ENCODE data around the gene CLIC3. TPM values are rescaled to one million over a fixed set of nuclear protein-coding genes. Genes with fewer than 3 reads are reported as not detected.

The CLIC3 gene
- total RNA-seq, 2 experiments from 2014 or later: not detected

DNA sequence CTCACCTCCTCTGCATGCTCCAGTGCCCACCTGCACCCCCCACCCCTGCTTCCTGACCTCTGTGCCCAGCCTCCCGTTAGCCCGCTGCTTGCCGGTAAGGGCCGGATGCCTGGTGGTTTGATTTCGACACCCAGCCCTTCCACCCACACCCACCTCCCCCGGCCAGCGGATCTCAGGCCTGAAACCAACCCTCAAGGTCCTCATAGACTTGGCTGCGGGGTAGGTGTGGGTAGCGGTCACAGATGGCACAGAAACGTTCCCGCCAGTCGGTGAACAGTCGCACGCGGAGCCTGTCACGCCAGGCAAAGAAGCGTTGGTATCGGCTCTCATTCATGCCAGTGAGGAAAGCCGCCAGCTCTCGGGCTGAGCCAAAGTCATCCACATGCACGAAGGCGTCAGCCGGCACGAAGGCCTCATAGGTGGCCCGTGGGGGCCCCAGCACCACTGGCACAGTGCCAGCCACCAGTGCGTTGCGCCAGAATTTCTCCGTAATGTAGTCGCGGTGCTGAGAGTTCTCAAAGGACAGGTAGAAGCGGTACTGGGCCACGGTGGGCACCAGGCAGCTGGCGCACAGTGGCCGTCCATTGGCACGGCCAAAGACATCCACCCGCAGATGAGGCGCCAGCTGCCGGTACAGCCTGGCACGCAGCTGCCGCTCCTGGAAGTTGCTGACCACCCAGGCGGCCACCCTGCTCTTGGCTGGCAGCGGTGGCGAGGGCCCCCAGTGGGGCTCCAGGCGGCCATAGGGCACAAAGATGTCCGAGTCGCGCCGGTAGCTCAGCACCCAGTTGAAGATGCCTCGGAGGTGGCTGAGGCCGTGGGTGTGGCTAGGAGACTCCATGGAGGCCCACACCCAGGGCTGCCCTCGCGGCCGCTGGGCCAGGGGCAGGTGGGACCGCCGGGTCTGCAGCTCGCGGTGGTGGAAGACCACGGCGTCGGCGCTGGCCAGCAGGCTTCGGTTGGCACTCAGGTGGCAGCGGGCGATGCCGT, 34.5 kb upstream of the CLIC3 start:
- Mint-ChIP-seq H3K4me3 (peak overlapping the region; percentile 49), H3K9me3 (ENCODE audit: low read depth) (no peaks in the 10 kb centered on the region), H3K27ac (no peak overlapping the region), H3K27me3 (no peaks in the 10 kb centered on the region), H3K4me1 (peaks cover 55% of the 10 kb centered on the region), H3K36me3 (ENCODE audit: low read depth) (no peaks in the 10 kb centered on the region)
- POLR2A ChIA-PET: interaction anchor here (0.8 kb wide), 1 partner anchor 210 kb away, joined by 3 read pairs; the partner anchor contains the start of gene TUBB4B
- intact Hi-C loops (cut with DNase I, micrococcal nuclease): loop anchor here in 1 of 2 experiments (10.0 kb wide), 1 partner anchor 186 kb away; the partner anchor contains the start of genes AJM1 and PHPT1
- DNase-seq (peak; percentile 77), ATAC-seq (no peak)
- CTCF ChIA-PET: interaction anchor here (0.7 to 4.7 kb wide), 9 partner anchors 8 to 65 kb away, joined by 3 to 26 read pairs (median 9); partner anchors contain the start of genes MAN1B1 and PAXX

DNA sequence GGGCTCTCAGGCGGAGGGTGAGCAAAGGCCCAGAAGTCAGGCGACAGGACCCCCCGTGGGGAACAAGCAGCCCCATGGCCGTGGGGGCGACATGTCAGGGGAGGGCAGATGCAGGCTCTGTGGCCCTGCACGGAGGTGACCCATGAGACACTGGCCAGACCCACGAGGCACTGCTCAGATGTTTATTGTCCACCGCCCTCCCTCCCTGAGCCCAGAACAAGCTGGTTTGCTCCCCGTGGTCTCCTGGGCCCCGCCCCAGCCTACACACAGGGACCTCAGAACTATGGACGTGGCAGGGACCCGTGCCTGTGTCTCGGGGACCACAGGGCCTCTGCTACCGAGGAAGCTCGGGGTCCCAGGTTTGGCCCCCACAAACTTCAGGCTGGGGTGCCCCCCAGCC, 33.6 kb upstream of the CLIC3 start:
- H3K4me3 Mint-ChIP-seq: peak overlapping the region; percentile 60
- no peaks in the 10 kb centered on the region for H3K9me3 Mint-ChIP-seq (ENCODE audit: low read depth)
- ChIA-PET CTCF (interaction anchor here (0.6 to 4.7 kb wide), 31 partner anchors 8 to 331 kb away, joined by 3 to 26 read pairs (median 5); partner anchors contain the start of genes CLIC3, DPP7, LCN12 and MAN1B1), POLR2A (interaction anchor here (0.8 to 1.4 kb wide), 3 partner anchors 38 to 211 kb away, joined by 3 read pairs; partner anchors contain the start of genes AJM1, PAXX and TUBB4B)
- peak overlapping the region; percentile 39 for H3K27ac Mint-ChIP-seq
- no peaks in the 10 kb centered on the region for H3K27me3 Mint-ChIP-seq
- DNase-seq: no peak
- H3K4me1 Mint-ChIP-seq: peaks cover 53% of the 10 kb centered on the region
- no peak for ATAC-seq
- intact Hi-C loops (cut with DNase I, micrococcal nuclease): loop anchor here in 1 of 2 experiments (10.0 kb wide), 1 partner anchor 185 kb away; the partner anchor contains the start of genes AJM1 and PHPT1
- no peaks in the 10 kb centered on the region for H3K36me3 Mint-ChIP-seq (ENCODE audit: low read depth)

DNA sequence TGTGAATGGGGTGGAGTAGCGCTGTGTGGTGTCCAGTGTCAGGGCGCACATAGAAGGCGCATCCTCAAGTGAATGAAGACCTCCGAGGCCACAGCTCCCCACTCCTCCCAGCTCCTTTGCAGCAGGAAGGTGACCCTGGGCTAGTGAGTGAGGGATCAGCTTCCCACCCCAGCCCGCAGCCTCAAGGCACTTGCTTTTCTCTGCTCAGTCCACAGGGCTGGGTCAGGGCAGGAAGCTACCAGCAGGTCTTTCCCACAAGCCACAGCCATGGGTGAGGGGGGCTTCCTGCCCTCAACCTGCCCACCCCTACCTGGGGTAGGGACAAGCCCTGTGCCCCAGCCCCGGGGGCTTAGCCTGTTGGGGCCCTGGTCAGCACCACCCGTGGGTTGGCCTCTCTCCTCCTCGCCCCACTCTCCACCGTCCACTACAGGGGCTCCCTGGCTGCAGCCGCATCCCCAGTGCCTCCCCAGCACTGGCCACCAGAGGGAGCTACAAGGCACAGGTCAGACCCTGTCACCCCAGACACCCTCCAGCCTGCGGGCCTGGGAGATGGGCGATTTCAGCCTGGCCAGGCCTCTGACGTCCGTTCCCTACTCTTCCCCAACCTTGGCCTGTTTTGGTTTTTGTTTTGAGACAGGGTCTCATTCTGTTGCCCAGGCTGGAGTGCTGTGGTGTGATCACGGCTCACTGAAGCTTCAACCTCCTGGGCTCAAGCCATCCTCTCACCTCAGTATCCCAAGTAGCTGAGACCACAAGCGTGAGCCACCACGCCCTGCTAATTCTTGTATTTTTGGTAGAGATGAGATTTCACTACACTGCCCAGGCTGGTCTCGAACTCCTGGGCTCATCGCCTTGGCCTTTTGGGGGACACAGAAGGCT, 32.9 kb upstream of the CLIC3 start:
- Mint-ChIP-seq H3K27ac (peak overlapping the region; percentile 42), H3K4me3 (peak overlapping the region; percentile 60)

GRCh38 chr9:137028263-137029057, 32.1 kb upstream of the CLIC3 start:
- DNase-seq: peak; percentile 84
- Mint-ChIP-seq H3K27ac (peak overlapping the region; percentile 42), H3K4me1 (peaks cover 42% of the 10 kb centered on the region), H3K27me3 (no peaks in the 10 kb centered on the region), H3K4me3 (peak overlapping the region; percentile 60), H3K36me3 (ENCODE audit: low read depth) (no peaks in the 10 kb centered on the region), H3K9me3 (ENCODE audit: low read depth) (no peaks in the 10 kb centered on the region)
- intact Hi-C loops (cut with DNase I, micrococcal nuclease): loop anchor here (1.0 to 5.0 kb wide), 9 partner anchors 18 to 194 kb away; partner anchors contain the start of genes FBXW5 (in 1 of the 2), MAN1B1 (in 1 of the 2), NPDC1 (in 1 of the 2) and PHPT1 (in 1 of the 2)
- ChIA-PET CTCF (interaction anchor here (0.5 to 4.7 kb wide), 37 partner anchors 10 to 1039 kb away, joined by 3 to 26 read pairs (median 4); partner anchors contain the start of genes AJM1, CLIC3, DPP7 and LCN12), POLR2A (interaction anchor here (1.0 kb wide), 1 partner anchor 186 kb away, joined by 3 read pairs; the partner anchor contains the start of gene AJM1)
- peak; percentile 51 for ATAC-seq

More for the DNA sequence above, 32.9 kb upstream of the CLIC3 start:
- Mint-ChIP-seq H3K27me3 (no peaks in the 10 kb centered on the region), H3K9me3 (ENCODE audit: low read depth) (no peaks in the 10 kb centered on the region), H3K4me1 (peaks cover 46% of the 10 kb centered on the region), H3K36me3 (ENCODE audit: low read depth) (no peaks in the 10 kb centered on the region)
- ChIA-PET CTCF (interaction anchor here (0.5 to 4.7 kb wide), 41 partner anchors 8 to 331 kb away, joined by 3 to 26 read pairs (median 4); partner anchors contain the start of genes AJM1, CLIC3, DPP7 and LCN12), POLR2A (interaction anchor here (1.0 to 1.4 kb wide), 2 partner anchors 37 to 187 kb away, joined by 3 read pairs; partner anchors contain the start of genes AJM1 and PAXX)
- intact Hi-C loops (cut with DNase I, micrococcal nuclease): loop anchor here (1.0 to 5.0 kb wide), 3 partner anchors 38 to 194 kb away; partner anchors contain the start of gene RNF208 (in 1 of the 2)
- peak; percentile 88 for DNase-seq
- ATAC-seq: peak; percentile 52

DNA sequence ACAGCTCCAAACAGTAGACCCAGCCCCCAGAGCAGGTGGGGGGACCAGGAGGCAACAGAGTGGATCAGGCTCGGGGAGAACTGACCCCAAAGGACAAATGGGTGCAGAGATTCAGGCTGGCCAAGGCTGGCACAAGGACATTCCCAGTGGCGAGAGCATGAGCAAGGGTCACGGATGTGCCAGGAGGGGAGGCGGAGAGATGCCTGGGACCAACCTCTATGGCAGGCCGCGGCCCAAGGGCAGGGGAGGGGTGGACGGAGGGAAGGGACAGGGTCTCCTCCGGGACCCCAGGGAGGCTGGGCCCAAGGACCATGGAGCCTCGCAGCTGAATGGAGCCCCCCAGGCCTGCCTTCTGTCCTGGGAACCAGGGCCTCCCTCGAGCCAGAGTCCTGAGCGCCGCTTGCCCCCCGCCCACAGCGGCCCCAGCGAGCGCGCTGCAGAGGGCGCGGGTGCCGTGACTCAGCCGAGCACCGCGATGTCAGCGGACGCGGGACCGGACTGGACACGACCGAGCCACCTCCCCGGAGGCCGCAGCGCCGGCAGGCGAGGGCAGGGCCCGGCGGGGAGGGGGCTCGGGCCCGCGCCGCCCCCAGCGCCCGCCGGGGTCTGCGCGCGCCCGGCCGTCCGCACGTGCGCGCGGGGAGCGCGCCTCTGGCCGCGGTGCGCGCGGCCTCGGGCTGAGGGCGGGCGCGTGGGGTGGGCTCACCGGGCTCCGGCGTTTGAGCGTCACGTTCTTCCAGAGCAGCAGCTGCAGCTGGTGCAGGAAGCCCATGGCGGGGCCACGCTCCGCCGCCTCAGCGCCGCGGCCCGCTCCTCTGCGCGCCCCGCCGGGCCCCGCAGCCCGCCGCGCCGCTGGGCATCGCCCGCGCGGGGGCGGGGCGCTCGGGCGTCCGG, 31.2 kb upstream of the CLIC3 start, which contains the start of gene ABCA2:
Gene ABCA2, minus strand, starts transcription at position 869 of the 894 bp plus-strand sequence. Its CDS starts 97 bp downstream, at position 772.
- ChIA-PET CTCF (interaction anchor here (0.6 to 4.7 kb wide), 9 partner anchors 8 to 1039 kb away, joined by 3 to 26 read pairs (median 4); partner anchors contain the start of genes MAN1B1 and NPDC1), POLR2A (interaction anchor here (1.0 kb wide), 1 partner anchor 160 kb away, joined by 3 read pairs; no protein-coding TSS in a partner anchor)
- H3K9me3 Mint-ChIP-seq (ENCODE audit: low read depth): no peaks in the 10 kb centered on the region
- H3K27ac Mint-ChIP-seq: peak within 1 kb of the TSS; percentile 42
- peaks cover 38% of the 10 kb centered on the region for H3K4me1 Mint-ChIP-seq
- intact Hi-C loops (cut with DNase I, micrococcal nuclease): loop anchor here (1.0 to 5.0 kb wide), 8 partner anchors 19 to 195 kb away; partner anchors contain the start of genes FBXW5 (in 1 of the 2), MAN1B1 (in 1 of the 2), NPDC1 (in 1 of the 2) and PHPT1 (in 1 of the 2)
- peak within 1 kb of the TSS; percentile 68 for H3K4me3 Mint-ChIP-seq
- ATAC-seq (no peak), DNase-seq (no peak)
- H3K27me3 Mint-ChIP-seq: no peaks in the 10 kb centered on the region
- no peaks in the 10 kb centered on the region for H3K36me3 Mint-ChIP-seq (ENCODE audit: low read depth)

GRCh38 chr9:137026828-137027227, 30.5 kb upstream of the CLIC3 start:
- Mint-ChIP-seq H3K27ac (no peak overlapping the region), H3K27me3 (no peaks in the 10 kb centered on the region), H3K36me3 (ENCODE audit: low read depth) (no peaks in the 10 kb centered on the region), H3K4me1 (peaks cover 31% of the 10 kb centered on the region), H3K4me3 (peak overlapping the region; percentile 68), H3K9me3 (ENCODE audit: low read depth) (no peaks in the 10 kb centered on the region)
- DNase-seq (no peak), ATAC-seq (no peak)
- intact Hi-C loops (cut with DNase I, micrococcal nuclease): loop anchor here in 1 of 2 experiments (5.0 kb wide), 1 partner anchor 40 kb away; no protein-coding TSS in a partner anchor
- CTCF ChIA-PET: interaction anchor here (0.9 to 2.4 kb wide), 6 partner anchors 8 to 233 kb away, joined by 3 to 10 read pairs (median 4); partner anchors contain the start of genes NPDC1 and SAPCD2
- POLR2A ChIA-PET: interaction anchor here (1.0 kb wide), 1 partner anchor 161 kb away, joined by 3 read pairs; no protein-coding TSS in a partner anchor

DNA sequence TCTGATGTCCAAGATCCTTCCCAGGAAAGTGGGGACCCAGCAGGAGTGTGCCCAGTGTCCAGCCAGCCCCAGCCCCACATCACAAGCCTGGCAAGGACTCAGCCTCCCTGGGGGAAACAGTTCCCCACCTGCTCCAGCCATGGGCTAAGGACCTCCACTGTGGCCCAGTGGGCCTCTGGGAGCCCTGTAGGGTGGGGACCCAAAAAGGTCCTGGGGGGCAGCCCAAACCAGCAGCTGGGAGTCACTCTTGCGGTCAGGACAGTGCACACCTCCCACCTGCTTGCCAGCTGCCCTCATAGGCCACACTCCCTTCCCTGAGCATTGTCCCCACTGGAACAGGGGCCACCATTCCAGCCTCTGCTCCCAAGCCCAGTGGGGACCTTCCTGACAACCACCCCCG, 30.0 kb upstream of the CLIC3 start:
- CTCF ChIA-PET: interaction anchor here (1.0 to 2.5 kb wide), 6 partner anchors 9 to 233 kb away, joined by 3 to 10 read pairs (median 4); partner anchors contain the start of genes NPDC1 and SAPCD2
- Mint-ChIP-seq H3K36me3 (ENCODE audit: low read depth) (no peaks in the 10 kb centered on the region), H3K4me1 (peaks cover 29% of the 10 kb centered on the region), H3K4me3 (no peak overlapping the region), H3K27me3 (no peaks in the 10 kb centered on the region), H3K27ac (no peak overlapping the region), H3K9me3 (ENCODE audit: low read depth) (no peaks in the 10 kb centered on the region)
- ATAC-seq (no peak), DNase-seq (no peak)
- POLR2A ChIA-PET: no interaction called here
- intact Hi-C loops (cut with DNase I, micrococcal nuclease): loop anchor here in 1 of 2 experiments (5.0 kb wide), 1 partner anchor 41 kb away; no protein-coding TSS in a partner anchor

DNA sequence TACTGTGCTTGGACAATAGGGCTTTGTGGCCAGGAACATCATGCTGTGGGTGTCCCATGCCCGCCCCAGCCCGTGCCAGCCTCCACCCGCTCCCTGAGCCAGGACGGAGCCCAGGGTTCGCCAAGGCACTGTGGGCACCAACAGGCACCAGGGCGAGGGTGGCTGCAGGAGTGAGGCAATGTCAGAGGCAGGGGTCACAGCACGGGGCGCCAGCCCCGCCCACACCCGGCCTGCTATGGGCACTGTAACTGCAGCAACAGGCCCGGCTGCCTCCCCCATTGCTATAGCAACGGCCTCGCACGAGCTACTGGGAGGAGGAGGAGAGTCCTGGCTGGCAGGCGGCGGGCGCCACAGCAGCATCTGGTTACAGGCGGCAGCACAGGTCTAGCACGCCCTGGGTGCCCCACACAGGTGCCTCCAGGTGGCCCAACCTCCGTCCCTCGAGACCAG, 29.2 kb upstream of the CLIC3 start:
- intact Hi-C loops (cut with DNase I, micrococcal nuclease): loop anchor here in 1 of 2 experiments (5.0 kb wide), 1 partner anchor 42 kb away; no protein-coding TSS in a partner anchor
- H3K27ac Mint-ChIP-seq: no peak overlapping the region
- H3K4me1 Mint-ChIP-seq: peaks cover 23% of the 10 kb centered on the region
- H3K4me3 Mint-ChIP-seq: no peak overlapping the region
- ChIA-PET POLR2A (no interaction called here), CTCF (interaction anchor here (2.4 to 2.5 kb wide), 2 partner anchors 10 to 21 kb away, joined by 9 to 10 read pairs; partner anchors contain the start of gene NPDC1)
- no peaks in the 10 kb centered on the region for H3K9me3 Mint-ChIP-seq (ENCODE audit: low read depth)
- no peak for ATAC-seq
- H3K27me3 Mint-ChIP-seq: no peaks in the 10 kb centered on the region
- DNase-seq: no peak
- no peaks in the 10 kb centered on the region for H3K36me3 Mint-ChIP-seq (ENCODE audit: low read depth)

Data from activated CD4-positive, alpha-beta T cell treated with anti-CD3 and anti-CD28 coated beads for 36 hours (primary cell).